HEK293T (cell line): ENCODE measurements around the gene SRF.

ENCODE experiments used
- ARNT ChIP-seq: fragments of 450-650 bp; IDR thresholded peaks from 2 replicates; pipeline ENCODE4 v1.6.1; 2017; ENCODE audit warnings: mild to moderate bottlenecking
- SP1 ChIP-seq: fragments of 450-650 bp; IDR thresholded peaks from 2 replicates; pipeline ENCODE4 v1.6.1; 2017

DNA sequence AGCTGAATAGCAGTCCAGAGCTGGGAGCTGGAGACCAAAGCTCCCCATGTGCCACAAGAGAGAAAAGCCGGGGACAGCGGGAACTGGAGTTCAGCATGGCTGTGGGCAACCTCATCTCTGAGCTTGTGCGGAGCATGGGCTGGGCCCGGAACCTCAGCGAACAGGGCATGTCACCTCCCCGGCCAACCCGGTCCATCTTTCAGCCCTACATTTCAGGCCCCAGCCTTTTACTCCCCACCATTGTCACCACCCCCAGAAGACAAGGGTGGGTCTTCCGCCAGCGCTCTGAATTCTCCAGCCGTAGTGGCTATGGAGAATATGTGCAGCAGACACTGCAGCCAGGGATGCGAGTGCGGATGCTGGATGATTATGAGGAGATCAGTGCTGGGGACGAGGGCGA, 14.9 kb downstream of the SRF start:
- TF ChIP-seq ARNT (no peak), SP1 (no peak)
